GM23338 (cell line): ENCODE results near the gene LMAN2L. TPM values are rescaled to one million over a fixed set of nuclear protein-coding genes. Genes with fewer than 3 reads are reported as not detected.

Experiments
- ATAC-seq: fragments of 200-7000 bp; cut with Tn5 transposase; 3 replicates; pipeline ENCODE4 v1.9.1; 2020
- DNase-seq: peaks from one replicate; pipeline ENCODE4 v3.0.0-alpha.2; 2015; ENCODE audit warnings: low spot score
- H2AFZ ChIP-seq: fragments of 200-600 bp; sonication (generic); 2 replicates; pipeline ENCODE4 v1.8.0; 2016; ENCODE audit warnings: antibody characterized with exemption, mild to moderate bottlenecking, moderate library complexity
- H3F3A ChIP-seq: fragments of 200-600 bp; sonication (generic); replicated peaks from 2 replicates; pipeline ENCODE4 v1.8.0; 2017; ENCODE audit warnings: antibody characterized with exemption, mixed run types, low read depth
- H3K27ac ChIP-seq: fragments of 200-600 bp; sonication (generic); 2 replicates; pipeline ENCODE4 v1.6.1; 2016; ENCODE audit warnings: low read depth
- H3K27me3 ChIP-seq: fragments of 200-600 bp; sonication (generic); 2 replicates; pipeline ENCODE4 v1.8.0; 2016; ENCODE audit warnings: mild to moderate bottlenecking, mixed run types, moderate library complexity; ENCODE audit not compliant: insufficient read depth
- H3K36me3 ChIP-seq: fragments of 200-600 bp; sonication (generic); 2 replicates; pipeline ENCODE4 v1.8.0; 2016; ENCODE audit warnings: mild to moderate bottlenecking; ENCODE audit not compliant: insufficient read depth
- H3K4me1 ChIP-seq: fragments of 200-600 bp; sonication (generic); 2 replicates; pipeline ENCODE4 v1.8.0; 2016; ENCODE audit warnings: mild to moderate bottlenecking, moderate library complexity; ENCODE audit not compliant: insufficient read depth
- H3K4me2 ChIP-seq: fragments of 200-600 bp; sonication (generic); 2 replicates; pipeline ENCODE4 v1.7.1; 2017; ENCODE audit warnings: mixed run types
- H3K4me3 ChIP-seq: fragments of 200-600 bp; sonication (generic); 2 replicates; pipeline ENCODE4 v1.6.1; 2016; ENCODE audit warnings: mixed run types
- H3K79me2 ChIP-seq: fragments of 200-600 bp; sonication (generic); replicated peaks from 2 replicates; pipeline ENCODE4 v1.8.0; 2017; ENCODE audit warnings: mild to moderate bottlenecking; ENCODE audit not compliant: insufficient read depth
- H3K9me2 ChIP-seq: fragments of 200-600 bp; sonication (generic); 2 replicates; pipeline ENCODE4 v1.8.0; 2017; ENCODE audit not compliant: insufficient read depth
- H4K20me1 ChIP-seq: fragments of 200-600 bp; sonication (generic); replicated peaks from 2 replicates; pipeline ENCODE4 v1.8.0; 2017; ENCODE audit warnings: mild to moderate bottlenecking; ENCODE audit not compliant: insufficient read depth
- H3K27ac Mint-ChIP-seq: 2 replicates; pipeline ENCODE4 v1.8.0; 2020; ENCODE audit warnings: inconsistent platforms, mild to moderate bottlenecking, moderate library complexity, mixed read lengths
- H3K27me3 Mint-ChIP-seq: 3 replicates; pipeline ENCODE4 v1.8.0; 2022; ENCODE audit warnings: low read depth, mild to moderate bottlenecking, moderate library complexity, mixed read lengths, inconsistent platforms; ENCODE audit not compliant: insufficient read depth, poor library complexity
- H3K36me3 Mint-ChIP-seq: 3 replicates; pipeline ENCODE4 v1.8.0; 2021; ENCODE audit warnings: low read depth, mild to moderate bottlenecking, inconsistent platforms, moderate library complexity, mixed read lengths
- H3K4me1 Mint-ChIP-seq: 3 replicates; pipeline ENCODE4 v1.8.0; 2020; ENCODE audit warnings: mild to moderate bottlenecking, inconsistent platforms, mixed read lengths
- H3K4me3 Mint-ChIP-seq: 3 replicates; pipeline ENCODE4 v1.8.0; 2021; ENCODE audit warnings: moderate library complexity, mild to moderate bottlenecking, inconsistent platforms, mixed read lengths
- H3K9me3 Mint-ChIP-seq: 3 replicates; pipeline ENCODE4 v1.8.0; 2020; ENCODE audit warnings: moderate library complexity, mild to moderate bottlenecking, inconsistent platforms, mixed read lengths
- CREB1 ChIP-seq: fragments of 250-450 bp; sonication (Bioruptor Pico); IDR thresholded peaks from 2 replicates; pipeline ENCODE4 v1.5.0; 2020; ENCODE audit warnings: low read depth, mild to moderate bottlenecking, moderate library complexity
- EZH2 ChIP-seq: fragments of 200-600 bp; sonication (generic); IDR thresholded peaks from one replicate; pipeline ENCODE4 v1.8.0; 2017; ENCODE audit warnings: antibody characterized with exemption, mild to moderate bottlenecking, low read depth; ENCODE audit not compliant: unreplicated experiment
- EZH2phosphoT487 ChIP-seq: fragments of 200-600 bp; sonication (generic); IDR thresholded peaks from one replicate; pipeline ENCODE4 v1.8.1; 2018; ENCODE audit warnings: antibody characterized with exemption; ENCODE audit not compliant: unreplicated experiment
- JUNB ChIP-seq: IDR thresholded peaks from one replicate; pipeline ENCODE4 v1.6.1; 2016; ENCODE audit warnings: antibody characterized with exemption; ENCODE audit not compliant: unreplicated experiment
- NANOG ChIP-seq: IDR thresholded peaks from 2 replicates; pipeline ENCODE4 v1.6.1; 2016; ENCODE audit warnings: antibody characterized with exemption, borderline replicate concordance
- POLR2AphosphoS5 ChIP-seq: IDR thresholded peaks from 2 replicates; pipeline ENCODE4 v1.6.1; 2016; ENCODE audit warnings: antibody characterized with exemption, low read depth
- STAT1 ChIP-seq: IDR thresholded peaks from one replicate; pipeline ENCODE4 v1.6.1; 2016; ENCODE audit warnings: antibody characterized with exemption; ENCODE audit not compliant: unreplicated experiment
- ZNF114 ChIP-seq: fragments of 250-450 bp; sonication (Bioruptor Pico); IDR thresholded peaks from 2 replicates; pipeline ENCODE4 v1.5.0; 2020; ENCODE audit warnings: mild to moderate bottlenecking, moderate library complexity
- ZNF331 ChIP-seq: fragments of 250-450 bp; sonication (Bioruptor Pico); IDR thresholded peaks from 2 replicates; pipeline ENCODE4 v1.5.0; 2020; ENCODE audit warnings: low read depth, mild to moderate bottlenecking, moderate library complexity
- polyA plus RNA-seq: library from polyadenylated mRNA; unstranded; fragments of >200 nt; fragmentation: Nextera tagmentation; extraction: Ambion mirVana; gene quantifications from 2 replicates; pipeline ENCODE4 v1.2.1, GENCODE V29; 2016
- total RNA-seq: library from RNA; depleted of rRNA; stranded (reverse); fragments of >200 nt; shearing (Covaris generic); gene quantifications from 2 replicates; pipeline ENCODE4 v1.2.3, GENCODE V29; 2014
- TF ChIP-seq, protein P1 (sequence below): IDR thresholded peaks from 2 replicates; pipeline ENCODE4 v1.6.1; 2016; ENCODE audit warnings: antibody characterized with exemption
- TF ChIP-seq, protein P2 (sequence below): IDR thresholded peaks from one replicate; pipeline ENCODE4 v1.6.1; 2018; ENCODE audit warnings: antibody characterized with exemption; ENCODE audit not compliant: unreplicated experiment
- TF ChIP-seq, protein P3 (sequence below), 2 experiments: fragments of 200-600 bp in 1 of 2; sonication (generic) in 1 of 2; conservative IDR thresholded peaks; 2 replicates each; pipeline versions ENCODE4 v1.5.1 to v1.6.1; 2016 to 2017; ENCODE audit warnings: antibody characterized with exemption in 2 of 2, low read depth in 2 of 2, mild to moderate bottlenecking in 2 of 2, moderate library complexity in 1 of 2

LMAN2L gene
- total and polyA plus RNA-seq, 2 experiments from 2014 or later: 11.8 to 15.8 TPM

DNA sequence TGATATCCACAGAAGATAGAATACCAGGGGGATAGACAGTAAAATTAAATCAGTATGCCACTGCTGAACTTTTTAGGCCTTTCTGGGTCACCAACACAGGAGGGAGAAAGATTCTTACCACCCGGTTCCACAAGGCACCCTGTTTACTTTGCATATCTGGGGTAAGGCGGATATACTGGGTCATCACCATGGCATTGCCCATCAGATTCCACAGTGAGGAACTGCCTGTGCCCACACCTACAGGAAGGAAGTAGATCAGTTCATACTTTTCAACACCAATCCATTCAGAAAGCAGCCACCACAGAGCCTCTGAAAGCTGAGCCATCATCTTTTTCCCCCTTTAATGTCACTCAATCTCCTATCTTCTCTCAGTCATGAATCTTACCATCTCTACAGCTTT lies 2.0 kb downstream of the LMAN2L start (continued):
- TF ChIP-seq STAT1 (no peak), EZH2phosphoT487 (no peak), EZH2 (no peak), JUNB (no peak), ZNF331 (CRISPR knock-in tag) (no peak), POLR2AphosphoS5 (no peak)
- TF ChIP-seq, protein P1, sequence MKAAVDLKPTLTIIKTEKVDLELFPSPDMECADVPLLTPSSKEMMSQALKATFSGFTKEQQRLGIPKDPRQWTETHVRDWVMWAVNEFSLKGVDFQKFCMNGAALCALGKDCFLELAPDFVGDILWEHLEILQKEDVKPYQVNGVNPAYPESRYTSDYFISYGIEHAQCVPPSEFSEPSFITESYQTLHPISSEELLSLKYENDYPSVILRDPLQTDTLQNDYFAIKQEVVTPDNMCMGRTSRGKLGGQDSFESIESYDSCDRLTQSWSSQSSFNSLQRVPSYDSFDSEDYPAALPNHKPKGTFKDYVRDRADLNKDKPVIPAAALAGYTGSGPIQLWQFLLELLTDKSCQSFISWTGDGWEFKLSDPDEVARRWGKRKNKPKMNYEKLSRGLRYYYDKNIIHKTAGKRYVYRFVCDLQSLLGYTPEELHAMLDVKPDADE: no peak
- TF ChIP-seq, protein P2, sequence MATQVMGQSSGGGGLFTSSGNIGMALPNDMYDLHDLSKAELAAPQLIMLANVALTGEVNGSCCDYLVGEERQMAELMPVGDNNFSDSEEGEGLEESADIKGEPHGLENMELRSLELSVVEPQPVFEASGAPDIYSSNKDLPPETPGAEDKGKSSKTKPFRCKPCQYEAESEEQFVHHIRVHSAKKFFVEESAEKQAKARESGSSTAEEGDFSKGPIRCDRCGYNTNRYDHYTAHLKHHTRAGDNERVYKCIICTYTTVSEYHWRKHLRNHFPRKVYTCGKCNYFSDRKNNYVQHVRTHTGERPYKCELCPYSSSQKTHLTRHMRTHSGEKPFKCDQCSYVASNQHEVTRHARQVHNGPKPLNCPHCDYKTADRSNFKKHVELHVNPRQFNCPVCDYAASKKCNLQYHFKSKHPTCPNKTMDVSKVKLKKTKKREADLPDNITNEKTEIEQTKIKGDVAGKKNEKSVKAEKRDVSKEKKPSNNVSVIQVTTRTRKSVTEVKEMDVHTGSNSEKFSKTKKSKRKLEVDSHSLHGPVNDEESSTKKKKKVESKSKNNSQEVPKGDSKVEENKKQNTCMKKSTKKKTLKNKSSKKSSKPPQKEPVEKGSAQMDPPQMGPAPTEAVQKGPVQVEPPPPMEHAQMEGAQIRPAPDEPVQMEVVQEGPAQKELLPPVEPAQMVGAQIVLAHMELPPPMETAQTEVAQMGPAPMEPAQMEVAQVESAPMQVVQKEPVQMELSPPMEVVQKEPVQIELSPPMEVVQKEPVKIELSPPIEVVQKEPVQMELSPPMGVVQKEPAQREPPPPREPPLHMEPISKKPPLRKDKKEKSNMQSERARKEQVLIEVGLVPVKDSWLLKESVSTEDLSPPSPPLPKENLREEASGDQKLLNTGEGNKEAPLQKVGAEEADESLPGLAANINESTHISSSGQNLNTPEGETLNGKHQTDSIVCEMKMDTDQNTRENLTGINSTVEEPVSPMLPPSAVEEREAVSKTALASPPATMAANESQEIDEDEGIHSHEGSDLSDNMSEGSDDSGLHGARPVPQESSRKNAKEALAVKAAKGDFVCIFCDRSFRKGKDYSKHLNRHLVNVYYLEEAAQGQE: no peak

DNA sequence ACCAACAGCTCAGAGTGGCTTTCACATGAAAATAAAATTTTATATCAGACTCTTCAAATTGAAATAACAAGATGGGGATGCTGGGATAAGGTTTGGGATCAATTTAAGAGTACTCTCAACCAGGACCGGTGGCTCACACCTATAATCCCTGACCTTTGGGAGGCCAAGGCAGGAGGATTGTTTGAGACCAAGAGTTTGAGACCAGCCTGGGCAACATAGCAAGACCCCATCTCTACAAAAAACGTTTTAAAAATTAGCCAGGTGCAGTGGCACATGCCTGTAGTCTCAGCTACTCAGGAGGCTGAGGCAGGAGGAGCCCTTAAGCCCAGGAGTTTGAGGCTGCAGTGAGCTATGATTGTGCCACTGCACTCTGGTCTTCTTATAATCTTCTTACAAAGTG lies 2.6 kb downstream of the LMAN2L start:
- Histone ChIP-seq H3K4me2 (no peak overlapping the region), H3K27ac (no peak overlapping the region), H3K27me3 (no peaks in the 10 kb centered on the region), H3K79me2 (peaks cover 45% of the 10 kb centered on the region), H2AFZ (no peak overlapping the region), H3K9me2 (no peaks in the 10 kb centered on the region), H3F3A (no peaks in the 10 kb centered on the region), H3K4me1 (peaks cover 6% of the 10 kb centered on the region; the same call in 1 of the 2 replicates), H4K20me1 (peaks cover 12% of the 10 kb centered on the region; the same call in 1 of the 2 replicates), H3K36me3 (peaks cover 39% of the 10 kb centered on the region), H3K4me3 (no peak overlapping the region)
- Mint-ChIP-seq H3K4me1 (peaks cover 9% of the 10 kb centered on the region), H3K9me3 (no peaks in the 10 kb centered on the region; the same call in 2 of the 3 replicates), H3K27ac (no peak overlapping the region), H3K4me3 (no peak overlapping the region), H3K36me3 (peaks cover 40% of the 10 kb centered on the region), H3K27me3 (peaks cover 6% of the 10 kb centered on the region)
- ATAC-seq (no peak), DNase-seq (no peak)
- TF ChIP-seq EZH2 (no peak), CREB1 (CRISPR knock-in tag) (no peak), NANOG (no peak), POLR2AphosphoS5 (no peak), ZNF114 (CRISPR knock-in tag) (no peak), STAT1 (no peak), EZH2phosphoT487 (no peak), ZNF331 (CRISPR knock-in tag) (no peak)
- TF ChIP-seq, protein P1: no peak
- TF ChIP-seq, protein P2: no peak
- TF ChIP-seq, protein P3, sequence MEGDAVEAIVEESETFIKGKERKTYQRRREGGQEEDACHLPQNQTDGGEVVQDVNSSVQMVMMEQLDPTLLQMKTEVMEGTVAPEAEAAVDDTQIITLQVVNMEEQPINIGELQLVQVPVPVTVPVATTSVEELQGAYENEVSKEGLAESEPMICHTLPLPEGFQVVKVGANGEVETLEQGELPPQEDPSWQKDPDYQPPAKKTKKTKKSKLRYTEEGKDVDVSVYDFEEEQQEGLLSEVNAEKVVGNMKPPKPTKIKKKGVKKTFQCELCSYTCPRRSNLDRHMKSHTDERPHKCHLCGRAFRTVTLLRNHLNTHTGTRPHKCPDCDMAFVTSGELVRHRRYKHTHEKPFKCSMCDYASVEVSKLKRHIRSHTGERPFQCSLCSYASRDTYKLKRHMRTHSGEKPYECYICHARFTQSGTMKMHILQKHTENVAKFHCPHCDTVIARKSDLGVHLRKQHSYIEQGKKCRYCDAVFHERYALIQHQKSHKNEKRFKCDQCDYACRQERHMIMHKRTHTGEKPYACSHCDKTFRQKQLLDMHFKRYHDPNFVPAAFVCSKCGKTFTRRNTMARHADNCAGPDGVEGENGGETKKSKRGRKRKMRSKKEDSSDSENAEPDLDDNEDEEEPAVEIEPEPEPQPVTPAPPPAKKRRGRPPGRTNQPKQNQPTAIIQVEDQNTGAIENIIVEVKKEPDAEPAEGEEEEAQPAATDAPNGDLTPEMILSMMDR (conservative IDR thresholded peaks at IDR 0.05; ENCODE audit: low read depth in 2 of 2): no peak
